B cell (primary cell): ENCODE measurements around the gene CDKL4. TPM values are rescaled to one million over a fixed set of nuclear protein-coding genes. Genes with fewer than 3 reads are reported as not detected.

Experiments used
- ATAC-seq: fragments of 200-7000 bp; cut with Tn5 transposase; one replicate; pipeline ENCODE4 v1.10.0; 2021; ENCODE audit warnings: low read depth, mild to moderate bottlenecking, moderate number of reproducible peaks, moderate library complexity
- CTCF ChIA-PET: fragments of 350-600 bp; sonication (Branson Sonifier 250); formaldehyde crosslinking; loops from one replicate; lab custom pipeline; 2021; ENCODE audit warnings: antibody characterized with exemption, inconsistent platforms; lab: Charles Lee
- POLR2A ChIA-PET: fragments of 350-600 bp; sonication (Branson Sonifier 250); formaldehyde crosslinking; loops from one replicate; lab custom pipeline; 2021; ENCODE audit warnings: antibody characterized with exemption; lab: Charles Lee
- DNase-seq: peaks from one replicate; pipeline ENCODE4 v3.0.0; 2013
- H2AFZ ChIP-seq: 2 replicates; pipeline ENCODE4 v1.6.1; 2012; ENCODE audit warnings: mild to moderate bottlenecking, low read depth, low read length; ENCODE audit not compliant: insufficient read depth, poor library complexity, severe bottlenecking
- H3K27ac ChIP-seq, 2 donors: 1 replicate in 1 of 2; 2 replicates in 1 of 2; pipeline ENCODE4 v1.5.1; 2012 to 2013; ENCODE audit warnings: low read length in 2 of 2, mild to moderate bottlenecking in 2 of 2, moderate library complexity in 1 of 2
- H3K27me3 ChIP-seq, 4 experiments: fragments of 200-600 bp in 1 of 4; sonication (generic) in 1 of 4; replicated peaks in 1 of 4; 1 replicate in 2 of 4; 2 replicates in 2 of 4; pipeline versions ENCODE4 v1.6.1 to v1.7.0; 2013 to 2016; ENCODE audit warnings: low read length in 3 of 4, mild to moderate bottlenecking in 2 of 4, mixed read lengths in 1 of 4, moderate library complexity in 1 of 4; ENCODE audit not compliant: insufficient read depth in 4 of 4, control insufficient read depth in 3 of 4; ENCODE audit errors: control extremely low read depth in 1 of 4
- H3K36me3 ChIP-seq, 2 experiments: replicated peaks in 1 of 2; 1 replicate in 1 of 2; 2 replicates in 1 of 2; pipeline versions ENCODE4 v1.6.1 to v1.7.1; 2013; ENCODE audit warnings: low read length in 1 of 2; ENCODE audit not compliant: insufficient read depth in 2 of 2, control insufficient read depth in 1 of 2; ENCODE audit errors: control extremely low read depth in 1 of 2, extremely low read depth in 1 of 2
- H3K4me1 ChIP-seq, 2 donors: fragments of 200-600 bp in 1 of 2; sonication (generic) in 1 of 2; 1 replicate in 1 of 2; 2 replicates in 1 of 2; pipeline versions ENCODE4 v1.5.1 to v1.6.1; 2013 to 2017; ENCODE audit warnings: low read length in 2 of 2; ENCODE audit not compliant: control insufficient read depth in 2 of 2, insufficient read depth in 2 of 2
- H3K4me2 ChIP-seq: replicated peaks from 2 replicates; pipeline ENCODE3; 2012; ENCODE audit warnings: mild to moderate bottlenecking, low read depth, low read length; ENCODE audit not compliant: poor library complexity, severe bottlenecking
- H3K4me3 ChIP-seq, 5 experiments: fragments of 200-600 bp in 1 of 5; sonication (generic) in 1 of 5; 1 replicate in 3 of 5; 2 replicates in 2 of 5; pipeline versions ENCODE4 v1.5.1 to v1.7.0; 2011 to 2016; ENCODE audit warnings: low read length in 4 of 5, mild to moderate bottlenecking in 4 of 5, low read depth in 2 of 5, control low read depth in 1 of 5, moderate library complexity in 1 of 5; ENCODE audit not compliant: insufficient read depth in 1 of 5; ENCODE audit errors: control extremely low read depth in 1 of 5, extremely low read depth in 1 of 5
- H3K79me2 ChIP-seq: fragments of 200-600 bp; sonication (generic); one replicate; pipeline ENCODE4 v1.6.0; 2016; ENCODE audit warnings: low read length; ENCODE audit not compliant: control insufficient read depth, insufficient read depth
- H3K9ac ChIP-seq: fragments of 200-600 bp; sonication (generic); 2 replicates; pipeline ENCODE4 v1.6.1; 2017; ENCODE audit warnings: mild to moderate bottlenecking, low read length, moderate library complexity
- H3K9me3 ChIP-seq, 3 donors: one replicate each; pipeline versions ENCODE4 v1.6.1 to v1.7.1; 2013; ENCODE audit warnings: low read length in 2 of 3; ENCODE audit not compliant: control insufficient read depth in 2 of 3, insufficient read depth in 1 of 3; ENCODE audit errors: control extremely low read depth in 1 of 3
- H4K20me1 ChIP-seq: 2 replicates; pipeline ENCODE4 v1.6.0; 2012; ENCODE audit warnings: mild to moderate bottlenecking, low read length; ENCODE audit not compliant: insufficient read depth, control insufficient read depth, poor library complexity, severe bottlenecking
- H3K27ac Mint-ChIP-seq: one replicate; pipeline ENCODE4 v1.8.0; 2021; ENCODE audit warnings: mixed read lengths
- H3K27me3 Mint-ChIP-seq: one replicate; pipeline ENCODE4 v1.8.0; 2021; ENCODE audit warnings: mixed read lengths
- H3K4me1 Mint-ChIP-seq: one replicate; pipeline ENCODE4 v1.8.0; 2021; ENCODE audit warnings: mixed read lengths
- H3K4me3 Mint-ChIP-seq: one replicate; pipeline ENCODE4 v1.8.0; 2021; ENCODE audit warnings: mixed read lengths
- H3K9me3 Mint-ChIP-seq: one replicate; pipeline ENCODE4 v1.8.0; 2022; ENCODE audit warnings: mixed read lengths; ENCODE audit not compliant: insufficient read depth
- EZH2 ChIP-seq: IDR thresholded peaks from 2 replicates; pipeline ENCODE4 v1.6.1; 2012; ENCODE audit warnings: borderline replicate concordance, low read depth, mild to moderate bottlenecking, moderate library complexity, low read length; ENCODE audit not compliant: insufficient read depth, poor library complexity, severe bottlenecking
- WGBS: methylation state at CpG from one replicate; pipeline ENCODE4 v1.1.5; 2013; ENCODE audit warnings: missing lambda C conversion rate; ENCODE audit not compliant: insufficient coverage; 5-methylcytosine and 5-hydroxymethylcytosine counted together
- intact Hi-C: fragments of 100-400 bp; cut with micrococcal nuclease; formaldehyde crosslinking; loops from one replicate; pipeline ENCODE4 v1.10.0; 2022
- polyA plus RNA-seq: library from polyadenylated mRNA; depleted of rRNA; stranded (reverse); fragments of >200 nt; gene quantifications from 2 replicates; pipeline ENCODE4 v1.2.3, GENCODE V29; 2012
- total RNA-seq, 2 donors: library from RNA; stranded (reverse); fragments of 120-200 nt in 1 of 2; gene quantifications; 1 replicate in 1 of 2; 2 replicates in 1 of 2; pipeline versions ENCODE4 v1.2.3 to v1.2.4, GENCODE V29; 2013 to 2022
- TF ChIP-seq, protein P1 (sequence below): fragments of 200-600 bp; IDR thresholded peaks from one replicate; pipeline ENCODE4 v1.8.0; 2022; ENCODE audit warnings: antibody characterized with exemption, mild to moderate bottlenecking

The CDKL4 gene
- total and polyA plus RNA-seq, 2 donors (not counting 1 experiment from before 2014, with no cell fraction given): not detected

DNA sequence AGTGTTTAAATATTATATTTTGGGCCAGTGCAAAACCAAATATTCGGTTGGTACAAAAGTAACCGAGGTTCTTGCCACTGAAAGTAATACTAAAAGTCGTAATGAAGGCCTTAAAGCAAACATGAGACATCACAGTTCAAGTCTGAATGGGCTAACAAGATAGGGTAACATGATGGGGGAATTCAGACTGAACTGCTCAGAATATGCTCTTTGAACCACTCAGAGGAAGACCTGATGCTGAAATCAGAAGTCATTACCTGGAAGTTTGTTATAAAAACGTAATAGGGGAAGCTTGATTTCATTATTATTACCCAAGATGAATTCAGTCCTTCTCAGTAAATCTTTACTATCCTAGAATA lies 26.6 kb downstream of the CDKL4 start:
- no peaks in the 10 kb centered on the region for H3K9me3 Mint-ChIP-seq
- H3K27ac ChIP-seq: no peak overlapping the region
- no peaks in the 10 kb centered on the region for H3K27me3 Mint-ChIP-seq
- H3K4me3 ChIP-seq: no peak overlapping the region
- no peaks in the 10 kb centered on the region for H3K79me2 ChIP-seq
- no peaks in the 10 kb centered on the region for H4K20me1 ChIP-seq
- no peak overlapping the region for H3K9ac ChIP-seq
- no peak overlapping the region for H3K27ac Mint-ChIP-seq
- H3K4me3 Mint-ChIP-seq: no peak overlapping the region
- ATAC-seq (no peak), DNase-seq (no peak)
- no peaks in the 10 kb centered on the region for H3K9me3 ChIP-seq
- H3K4me1 Mint-ChIP-seq: peaks cover 2% of the 10 kb centered on the region
- no peak for TF ChIP-seq EZH2
- TF ChIP-seq, protein P1, sequence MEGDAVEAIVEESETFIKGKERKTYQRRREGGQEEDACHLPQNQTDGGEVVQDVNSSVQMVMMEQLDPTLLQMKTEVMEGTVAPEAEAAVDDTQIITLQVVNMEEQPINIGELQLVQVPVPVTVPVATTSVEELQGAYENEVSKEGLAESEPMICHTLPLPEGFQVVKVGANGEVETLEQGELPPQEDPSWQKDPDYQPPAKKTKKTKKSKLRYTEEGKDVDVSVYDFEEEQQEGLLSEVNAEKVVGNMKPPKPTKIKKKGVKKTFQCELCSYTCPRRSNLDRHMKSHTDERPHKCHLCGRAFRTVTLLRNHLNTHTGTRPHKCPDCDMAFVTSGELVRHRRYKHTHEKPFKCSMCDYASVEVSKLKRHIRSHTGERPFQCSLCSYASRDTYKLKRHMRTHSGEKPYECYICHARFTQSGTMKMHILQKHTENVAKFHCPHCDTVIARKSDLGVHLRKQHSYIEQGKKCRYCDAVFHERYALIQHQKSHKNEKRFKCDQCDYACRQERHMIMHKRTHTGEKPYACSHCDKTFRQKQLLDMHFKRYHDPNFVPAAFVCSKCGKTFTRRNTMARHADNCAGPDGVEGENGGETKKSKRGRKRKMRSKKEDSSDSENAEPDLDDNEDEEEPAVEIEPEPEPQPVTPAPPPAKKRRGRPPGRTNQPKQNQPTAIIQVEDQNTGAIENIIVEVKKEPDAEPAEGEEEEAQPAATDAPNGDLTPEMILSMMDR: no peak
- peaks cover 0 to 3% of the 10 kb centered on the region in 2 donors for H3K4me1 ChIP-seq
- no peaks in the 10 kb centered on the region for H3K36me3 ChIP-seq
- intact Hi-C loops: no loop called here
- no peaks in the 10 kb centered on the region for H3K27me3 ChIP-seq
- 41% methylated on average over 3 of the region's 4 CpGs for WGBS
- H2AFZ ChIP-seq: peak overlapping the region; percentile 74
- POLR2A ChIA-PET: no interaction called here
- peak overlapping the region; percentile 43 for H3K4me2 ChIP-seq
- CTCF ChIA-PET: interaction anchor here (0.9 kb wide), 1 partner anchor 12 kb away, joined by 3 read pairs; no protein-coding TSS in a partner anchor

DNA sequence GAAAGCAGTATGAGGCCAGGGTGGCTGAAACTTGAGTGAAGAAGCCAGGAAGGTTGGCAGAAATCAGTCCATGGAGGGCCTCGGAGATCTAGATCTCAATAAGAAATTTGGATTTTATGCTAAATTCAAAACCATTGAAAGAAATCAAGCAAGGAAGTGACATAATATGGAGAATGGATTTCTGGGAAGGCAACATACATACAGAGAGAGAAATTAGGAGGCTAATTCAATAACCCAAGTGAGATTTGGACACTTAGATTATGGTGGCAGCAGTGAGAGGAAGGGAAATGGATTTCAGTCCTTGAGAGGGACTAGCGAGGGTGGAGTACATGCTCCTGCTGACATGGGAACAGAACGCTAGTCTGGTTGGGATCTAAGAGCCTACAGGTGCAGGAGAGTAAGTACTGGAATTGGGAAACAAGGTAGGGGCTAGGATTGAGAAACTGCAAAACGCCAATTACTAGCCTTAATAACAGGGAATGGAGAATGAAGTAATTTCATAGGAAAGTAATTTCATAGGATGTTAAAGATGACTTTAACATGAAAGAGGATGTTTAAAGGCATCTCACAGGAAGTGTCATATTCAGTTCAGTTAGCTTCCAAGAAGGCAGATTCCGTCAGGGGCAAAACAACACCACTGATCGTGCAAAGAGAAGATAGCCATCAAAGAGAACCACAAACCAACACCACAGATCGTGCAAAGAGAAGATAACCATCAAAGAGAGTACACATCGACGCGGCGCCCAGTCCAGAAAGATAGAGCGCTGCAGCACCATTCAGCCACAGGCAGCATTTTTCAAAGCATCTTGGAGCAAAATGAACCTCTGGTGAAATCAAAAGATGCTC lies 27.2 kb downstream of the CDKL4 start:
- Histone ChIP-seq H3K79me2 (no peaks in the 10 kb centered on the region), H3K4me2 (peak overlapping the region; percentile 43), H3K9ac (no peak overlapping the region), H3K4me3 (no peak overlapping the region), H3K27ac (no peak overlapping the region), H4K20me1 (no peaks in the 10 kb centered on the region), H3K27me3 (no peaks in the 10 kb centered on the region), H3K4me1 (peaks cover 0 to 3% of the 10 kb centered on the region in 2 donors), H2AFZ (peak overlapping the region; percentile 74), H3K36me3 (no peaks in the 10 kb centered on the region), H3K9me3 (no peaks in the 10 kb centered on the region)
- ATAC-seq: no peak
- Mint-ChIP-seq H3K4me1 (peaks cover 2% of the 10 kb centered on the region), H3K27ac (no peak overlapping the region), H3K27me3 (no peaks in the 10 kb centered on the region), H3K4me3 (no peak overlapping the region), H3K9me3 (no peaks in the 10 kb centered on the region)
- intact Hi-C loops: no loop called here
- no peak for TF ChIP-seq EZH2
- TF ChIP-seq, protein P1: no peak
- no peak for DNase-seq
- 27% methylated on average over 10 of the region's 12 CpGs for WGBS
- POLR2A ChIA-PET: no interaction called here
- CTCF ChIA-PET: interaction anchor here (0.9 kb wide), 1 partner anchor 13 kb away, joined by 3 read pairs; no protein-coding TSS in a partner anchor
